Stimulated activated CD4-positive, alpha-beta T cell treated with anti-CD3 and anti-CD28 coated beads, Interleukin-12 subunit alpha, Interleukin-12 subunit beta, amount 100 ng/mL, for 24 hours (primary cell): ENCODE measurements around the gene KCNH4.
"Not testable (repeated sequence)": the region's sequence is repeated elsewhere in the genome, so short reads cannot be mapped to it uniquely, and the experiment has no call there.

Experiments used
- DNase-seq, 2 experiments: peaks; one replicate each; pipeline ENCODE4 v3.0.0-alpha.2; 2020; ENCODE audit warnings: low read depth in 2 of 2

KCNH4 gene

DNA sequence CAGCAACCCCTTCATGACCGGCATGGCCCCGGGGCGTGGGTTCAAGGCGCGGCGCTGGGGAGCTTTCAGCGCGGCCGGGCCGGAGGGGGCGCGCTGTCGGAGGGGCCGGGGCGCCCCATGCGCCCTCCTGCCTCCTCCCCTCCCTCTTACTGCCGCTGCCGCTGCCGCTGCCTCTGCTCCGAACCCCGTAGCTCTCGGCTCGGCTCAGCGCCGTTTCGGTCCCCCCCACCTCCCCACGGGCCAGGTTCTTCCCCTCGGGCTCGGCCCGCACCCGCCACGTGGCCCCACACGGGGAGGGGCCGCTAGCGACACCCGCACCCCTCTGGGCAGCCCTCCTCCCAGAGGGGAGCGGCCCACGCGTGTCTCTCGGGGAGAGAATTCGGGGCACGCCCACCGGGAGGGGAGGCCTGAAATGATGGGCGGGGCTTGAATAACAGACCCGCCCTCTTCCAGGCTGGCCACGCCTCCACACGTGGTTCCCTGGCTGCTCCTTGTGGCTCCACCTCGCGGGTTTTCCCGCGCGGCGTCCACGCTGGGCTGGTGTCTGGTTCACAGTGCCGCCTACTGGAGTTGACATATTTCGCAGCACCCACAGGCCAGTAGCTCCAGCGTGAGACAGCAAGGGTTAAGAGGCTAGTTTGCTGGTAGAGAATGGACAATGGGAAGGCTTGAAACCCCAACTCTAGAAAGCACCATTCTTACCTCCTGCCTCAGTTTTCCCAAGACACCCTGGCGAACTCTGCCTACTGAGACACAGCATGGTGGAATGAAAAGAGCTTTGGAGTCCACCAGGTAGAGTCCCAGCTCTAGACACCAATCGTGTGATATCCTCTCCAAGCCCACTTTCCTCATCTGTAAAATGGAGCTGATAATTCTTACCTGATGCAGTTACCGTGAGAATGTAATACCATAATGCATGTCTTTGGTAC, at the start of gene KCNH4:
KCNH4 (minus strand) TSS at position 221 of the 929 bp plus-strand sequence; CDS start at position 24, 197 bp downstream.
- peak; percentile 78 to 87 for DNase-seq

GRCh38 chr17:42230225-42230624, 49.3 kb upstream of the KCNH4 start:
- no peak for DNase-seq

DNA sequence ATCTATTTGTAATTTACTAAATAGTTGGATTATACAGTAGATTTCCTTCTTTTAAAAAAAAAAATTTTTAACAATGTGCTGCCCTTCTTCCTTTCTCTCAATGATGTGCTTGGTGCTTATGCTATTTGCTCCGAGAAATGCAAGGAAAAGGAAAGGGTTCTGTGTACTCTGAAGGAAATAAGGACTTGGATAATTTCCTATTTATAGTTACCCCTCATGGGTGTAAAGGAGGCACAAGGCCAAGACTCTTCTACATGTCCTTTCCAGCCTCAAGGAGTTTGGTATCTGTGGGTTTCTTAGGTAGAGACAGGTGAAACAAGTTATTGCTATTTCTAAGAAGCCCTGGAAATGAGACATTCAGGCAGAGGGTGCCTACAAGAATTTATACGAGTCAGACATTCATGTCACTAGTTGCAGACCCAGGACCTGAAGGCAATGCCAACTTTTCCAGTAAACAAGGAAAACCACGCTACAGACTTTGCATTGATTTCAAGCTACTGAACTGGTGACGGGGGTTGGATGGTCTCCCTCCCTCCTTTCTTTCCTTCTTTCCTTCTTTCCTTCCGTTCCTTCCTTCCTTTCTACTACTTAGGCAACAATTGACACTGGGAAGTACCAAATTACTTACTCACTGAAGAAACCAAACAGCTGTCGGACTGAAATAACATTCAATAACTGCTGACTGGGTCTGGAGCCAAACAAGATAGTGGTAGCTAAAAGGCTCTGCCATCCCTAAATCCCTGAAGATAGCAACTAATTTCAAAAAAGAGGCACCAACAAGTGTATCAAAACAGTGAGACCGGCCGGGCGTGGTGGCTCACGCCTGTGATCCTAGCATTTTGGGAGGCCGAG, 47.1 kb upstream of the KCNH4 start:
- no peak for DNase-seq

- DNase-seq: no peak
Measured at GRCh38 chr17:42225646-42226045, 44.7 kb upstream of the KCNH4 start.

DNA sequence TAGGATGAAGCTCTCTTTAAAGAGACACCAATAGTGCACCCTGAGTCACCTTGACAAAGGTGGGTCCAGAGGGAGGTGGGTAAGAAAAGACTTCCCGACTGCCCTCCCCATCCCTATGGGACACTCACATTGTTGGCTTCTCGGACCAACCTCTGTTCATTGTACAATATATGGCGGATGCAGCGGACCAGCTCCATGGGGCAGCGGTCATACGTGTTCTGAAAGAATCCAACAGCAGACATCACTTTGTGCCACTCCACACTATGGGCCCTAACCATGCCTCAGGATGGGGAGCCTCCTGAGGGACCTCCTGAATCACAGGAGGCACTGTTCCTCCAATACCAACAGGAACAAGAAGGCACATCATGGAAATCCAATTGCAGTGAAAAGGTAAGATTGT, 43.7 kb upstream of the KCNH4 start:
- DNase-seq: no peak

DNA sequence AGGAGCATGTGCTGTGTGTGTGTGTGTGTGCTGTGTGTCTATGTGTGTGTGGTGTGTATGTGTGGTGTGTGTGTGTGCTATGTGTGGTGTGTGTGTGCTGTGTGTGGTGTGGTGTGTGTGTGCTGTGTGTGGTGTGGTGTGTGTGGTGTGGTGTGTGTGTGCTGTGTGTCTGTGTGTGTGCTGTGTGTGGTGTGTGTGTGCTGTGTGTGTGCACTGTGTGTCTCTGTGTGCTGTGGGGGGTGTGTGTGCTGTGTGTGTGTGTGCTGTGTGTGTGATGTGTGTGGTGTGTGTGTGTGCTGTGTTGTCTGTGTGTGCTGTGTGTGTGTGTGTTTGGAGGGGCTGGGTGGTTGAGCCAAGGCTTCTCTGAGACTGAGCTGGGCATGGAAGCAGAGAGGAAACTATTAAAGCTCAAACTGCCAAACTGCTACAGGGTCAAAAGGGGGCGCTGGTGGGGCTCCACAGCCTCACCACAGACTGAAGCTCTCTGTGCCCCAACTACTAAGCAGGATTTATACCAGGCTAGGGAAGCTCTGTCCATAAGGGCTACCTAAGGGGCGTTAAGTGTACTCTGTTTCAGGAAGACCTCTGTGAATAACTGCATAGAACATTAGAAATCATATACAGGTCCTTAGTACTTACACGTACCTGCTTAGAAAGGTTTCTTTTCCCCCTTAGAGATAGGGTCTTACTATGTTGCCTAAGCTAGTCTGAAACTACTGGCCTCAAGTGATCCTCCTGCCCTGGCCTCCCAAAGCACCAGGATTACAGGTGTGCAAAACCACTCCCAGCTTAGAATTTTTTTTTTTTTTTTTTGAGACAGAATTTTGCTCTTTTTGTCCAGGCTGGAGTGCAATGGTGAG, 41.2 kb upstream of the KCNH4 start:
- peak; percentile 12 to 24 for DNase-seq

GRCh38 chr17:42219280-42219679, 38.3 kb upstream of the KCNH4 start:
- DNase-seq: not testable (repeated sequence)

DNA sequence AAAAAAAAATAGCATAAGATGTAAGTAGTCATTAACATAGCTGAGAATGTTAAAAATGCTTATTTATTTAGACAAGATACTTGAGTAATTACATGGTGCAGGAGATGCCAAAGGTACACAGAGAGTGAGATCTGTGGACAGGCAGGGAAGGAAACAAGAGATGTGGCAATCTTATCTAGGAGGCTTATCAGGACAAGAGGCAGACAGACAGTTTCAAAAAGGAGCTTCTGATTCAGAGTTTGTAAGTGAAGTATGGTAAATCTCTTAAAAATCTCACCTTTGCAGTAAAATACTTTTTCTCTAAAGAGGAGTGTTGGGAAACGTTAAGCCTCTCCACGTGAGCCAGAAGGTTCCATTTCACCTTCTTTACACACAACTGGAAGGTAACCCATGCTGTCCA, 33.2 kb upstream of the KCNH4 start:
- DNase-seq: no peak

DNA sequence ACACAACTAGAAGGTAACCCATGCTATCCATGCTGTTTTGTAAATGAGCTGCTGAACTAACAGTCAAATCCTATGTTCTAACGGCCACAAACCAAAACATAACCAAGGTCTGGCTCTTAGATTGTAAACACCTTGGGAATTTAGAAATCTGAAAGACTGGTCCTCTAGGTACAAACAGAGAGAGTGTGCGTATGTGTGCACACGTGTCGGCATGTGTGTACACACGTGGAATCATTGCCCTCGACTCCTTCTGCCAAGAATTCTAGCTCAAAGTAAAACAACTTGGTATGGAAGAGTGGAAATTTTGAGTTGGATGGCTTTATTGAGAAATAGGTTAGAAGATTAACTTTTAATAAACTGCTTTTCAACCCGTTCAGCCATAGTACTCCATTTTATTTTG, 31.4 kb upstream of the KCNH4 start:
- DNase-seq: no peak

- not testable (repeated sequence) for DNase-seq
Measured at GRCh38 chr17:42211921-42212341, 31.0 kb upstream of the KCNH4 start.

GRCh38 chr17:42210046-42210445, 29.1 kb upstream of the KCNH4 start:
- no peak for DNase-seq

GRCh38 chr17:42206153-42206612, 25.2 kb upstream of the KCNH4 start:
- not testable (repeated sequence) for DNase-seq

- DNase-seq: no peak
Measured at GRCh38 chr17:42203354-42203753, 22.4 kb upstream of the KCNH4 start.

- no peak for DNase-seq
Measured at GRCh38 chr17:42202696-42203095, 21.8 kb upstream of the KCNH4 start.

- no peak for DNase-seq
Measured at GRCh38 chr17:42202159-42202558, 21.2 kb upstream of the KCNH4 start.

DNA sequence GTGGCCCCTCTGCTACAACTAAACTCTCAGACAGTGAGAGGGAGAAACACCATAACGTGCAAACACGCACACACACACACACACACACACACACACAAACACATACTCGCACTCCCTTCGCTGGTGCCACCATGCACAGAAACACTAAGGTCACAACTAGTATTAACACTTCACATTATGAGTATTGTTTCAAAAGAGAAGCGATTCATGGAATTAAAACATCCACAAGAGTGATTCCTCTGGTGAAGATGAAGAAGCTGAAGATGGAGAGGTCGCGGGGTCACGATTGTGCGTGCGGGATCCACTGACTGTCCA, 20.5 kb upstream of the KCNH4 start:
- no peak for DNase-seq

- DNase-seq: no peak
Measured at GRCh38 chr17:42200706-42201457, 19.9 kb upstream of the KCNH4 start.

GRCh38 chr17:42199416-42200011, 18.6 kb upstream of the KCNH4 start:
- no peak for DNase-seq

- no peak for DNase-seq
Measured at GRCh38 chr17:42198897-42199296, 18.0 kb upstream of the KCNH4 start.

GRCh38 chr17:42197564-42198156, 16.7 kb upstream of the KCNH4 start:
- DNase-seq: no peak
